COLO829 (cell line): ENCODE results near the gene KPNA1.

Experiments used
- DNase-seq: peaks from one replicate; pipeline ENCODE4 v3.0.0; 2012; ENCODE audit warnings: low spot score

The KPNA1 gene

DNA sequence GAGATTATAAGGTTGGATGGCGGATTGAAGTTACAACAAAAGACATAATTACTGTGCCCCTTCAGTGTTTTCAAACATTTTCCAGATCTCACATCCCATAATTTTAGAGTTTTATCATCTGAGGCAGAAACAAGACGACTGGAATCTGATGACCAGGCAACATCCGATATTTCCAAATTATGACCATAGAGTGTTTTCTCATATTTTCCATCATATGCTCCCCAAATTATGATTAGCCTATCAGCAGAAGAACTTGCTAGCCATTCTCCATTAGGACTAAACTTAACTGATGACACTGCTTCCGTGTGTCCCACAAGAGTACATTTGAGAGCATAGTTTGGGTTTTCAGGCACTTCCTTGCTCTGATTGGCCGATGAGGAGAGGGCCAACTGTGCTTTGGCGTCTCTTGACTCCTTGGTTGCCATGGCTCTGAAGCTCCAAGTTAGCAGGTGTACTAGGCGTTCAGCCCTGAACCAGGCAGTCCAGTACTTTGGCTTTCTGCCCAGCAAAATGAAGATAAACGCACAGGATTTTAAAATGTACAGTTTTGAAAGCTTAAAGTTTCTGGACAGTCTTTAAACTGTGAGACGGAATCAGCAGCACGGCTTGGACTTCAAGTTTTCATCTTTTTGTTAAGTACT is 99.5 kb downstream of the KPNA1 start:
- DNase-seq, result peak; percentile 54

DNA sequence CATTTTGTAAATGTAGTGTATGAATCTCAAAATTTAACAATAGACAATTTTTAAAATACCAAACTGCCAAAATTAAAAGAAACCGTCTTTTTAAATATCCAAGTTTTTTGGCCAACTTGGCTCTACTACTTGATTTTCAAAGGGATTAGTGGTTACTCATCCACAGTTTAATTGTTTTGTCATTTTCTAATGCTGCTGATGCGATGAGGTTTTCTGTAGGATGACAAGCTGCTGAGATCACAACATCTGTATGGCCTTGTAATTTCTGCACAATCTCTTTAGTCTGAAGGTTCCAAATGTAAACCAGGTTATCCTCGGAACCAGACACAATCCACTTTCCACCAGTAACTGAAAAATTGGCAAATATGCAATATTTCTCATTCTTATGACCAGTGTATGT is 100.3 kb downstream of the KPNA1 start:
- no peak for DNase-seq

DNA sequence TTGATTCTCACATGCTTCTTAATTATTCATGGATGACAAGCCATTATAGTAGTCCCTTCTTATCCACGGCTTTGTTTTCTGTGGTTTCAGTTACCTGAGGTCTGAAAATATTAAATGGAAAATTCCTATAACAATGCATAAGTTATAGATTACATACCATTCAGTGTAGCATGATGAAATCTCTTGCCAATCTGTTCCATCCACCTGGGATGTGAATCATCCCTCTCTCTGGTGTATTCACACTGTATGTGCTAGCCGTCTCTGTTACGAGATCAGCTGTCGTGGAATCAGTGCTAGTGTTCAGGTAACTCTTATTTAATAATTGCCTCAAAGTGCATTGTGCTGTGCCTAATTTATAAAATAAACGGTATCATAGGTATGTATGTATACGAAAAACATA is 104.1 kb downstream of the KPNA1 start:
- DNase-seq, result no peak

DNA sequence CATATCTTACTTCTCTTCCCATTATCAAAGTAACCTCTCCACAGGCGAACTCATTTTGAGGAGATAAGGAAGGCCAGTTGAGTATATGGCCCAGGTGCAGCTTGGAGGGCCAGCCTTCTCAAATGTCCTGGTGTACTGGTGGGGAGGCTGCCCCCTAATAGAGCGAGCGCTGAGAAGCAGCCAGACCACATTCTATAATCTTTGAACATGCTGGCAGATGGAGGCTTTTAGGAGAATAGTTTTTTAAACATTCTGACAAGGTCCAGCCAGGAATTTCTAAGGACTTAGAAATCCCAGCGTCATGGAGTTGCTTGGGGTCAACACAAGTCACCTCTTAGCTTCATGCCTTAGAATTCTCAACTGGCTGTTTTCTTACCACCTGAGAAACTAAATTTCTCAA is 104.6 kb downstream of the KPNA1 start:
- DNase-seq, result no peak

DNA sequence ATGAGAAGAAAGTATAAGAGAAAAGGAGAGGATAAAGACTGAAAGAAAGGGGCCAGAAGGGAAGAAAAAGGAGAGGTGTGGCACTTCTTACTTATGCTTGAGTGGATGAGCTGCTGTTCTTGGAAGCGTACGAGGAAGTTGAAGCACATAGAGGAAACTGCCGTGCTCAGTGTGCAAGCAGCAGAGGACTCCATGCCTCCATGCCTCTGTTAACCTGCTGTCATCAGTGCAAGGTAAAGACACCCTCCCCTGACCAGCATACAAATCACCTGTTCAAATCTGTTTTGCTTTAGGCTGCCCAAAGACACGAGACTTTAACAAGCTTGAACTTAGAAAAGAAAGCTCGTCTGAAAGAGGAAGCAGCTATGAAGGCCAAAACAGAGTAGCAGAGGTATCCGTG is 105.3 kb downstream of the KPNA1 start:
- DNase-seq, result no peak

DNA sequence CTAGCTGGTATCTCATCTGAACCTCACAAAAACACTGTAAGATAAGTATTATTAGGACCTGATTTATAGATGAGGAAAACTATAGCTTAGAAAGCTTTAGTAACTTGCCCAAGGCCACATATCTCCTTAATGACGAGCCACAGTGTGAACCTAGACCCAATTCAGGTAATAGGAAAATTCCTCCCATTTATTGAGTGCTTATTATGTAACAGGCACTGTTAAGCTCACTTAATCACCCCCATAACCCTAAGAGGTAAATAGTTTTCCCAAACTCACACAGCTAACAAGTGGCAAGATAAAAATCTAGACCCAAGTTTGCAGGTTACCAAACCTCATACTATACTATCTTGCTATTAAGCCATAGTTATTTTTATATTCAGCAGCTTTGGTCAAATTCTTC is 106.8 kb downstream of the KPNA1 start:
- no peak for DNase-seq

DNA sequence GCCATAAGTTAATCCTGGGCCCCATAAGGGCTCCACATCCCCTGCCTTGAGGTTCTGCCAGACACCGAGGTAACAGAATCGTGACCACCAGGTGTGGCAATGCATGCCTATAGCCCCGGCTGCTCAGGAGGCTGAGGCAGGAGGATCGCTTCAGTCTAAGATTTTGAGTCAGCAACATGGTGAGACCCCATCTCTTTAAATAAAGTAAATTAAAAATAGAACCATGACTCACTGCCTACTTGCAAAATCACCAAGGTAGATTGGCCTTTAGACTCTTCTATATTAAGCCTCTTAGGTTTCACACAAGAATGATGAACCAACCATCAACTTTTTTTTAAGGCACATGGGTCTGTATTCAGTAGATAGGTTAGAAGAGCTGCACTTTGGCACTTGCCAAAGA is 108.5 kb downstream of the KPNA1 start:
- no peak for DNase-seq

DNA sequence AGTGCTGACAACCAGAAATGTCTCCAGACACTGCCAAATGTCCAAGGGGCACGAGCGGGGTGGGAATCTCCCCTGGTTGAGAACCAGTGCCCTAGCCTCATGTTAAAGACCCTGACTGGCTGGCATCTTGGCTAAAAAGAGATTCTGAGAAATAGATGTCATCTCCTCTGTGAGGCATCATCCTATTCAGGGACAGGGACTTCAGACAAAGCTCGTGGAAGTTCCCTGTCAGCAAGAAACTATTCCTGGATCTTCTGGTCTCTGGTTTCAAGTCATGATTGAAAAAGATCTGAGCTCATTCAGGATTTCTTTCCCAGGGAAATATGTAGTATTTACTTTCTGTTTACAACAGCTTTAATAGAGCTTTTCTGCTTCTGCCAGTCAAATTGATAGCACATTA is 109.7 kb downstream of the KPNA1 start:
- no peak for DNase-seq

DNA sequence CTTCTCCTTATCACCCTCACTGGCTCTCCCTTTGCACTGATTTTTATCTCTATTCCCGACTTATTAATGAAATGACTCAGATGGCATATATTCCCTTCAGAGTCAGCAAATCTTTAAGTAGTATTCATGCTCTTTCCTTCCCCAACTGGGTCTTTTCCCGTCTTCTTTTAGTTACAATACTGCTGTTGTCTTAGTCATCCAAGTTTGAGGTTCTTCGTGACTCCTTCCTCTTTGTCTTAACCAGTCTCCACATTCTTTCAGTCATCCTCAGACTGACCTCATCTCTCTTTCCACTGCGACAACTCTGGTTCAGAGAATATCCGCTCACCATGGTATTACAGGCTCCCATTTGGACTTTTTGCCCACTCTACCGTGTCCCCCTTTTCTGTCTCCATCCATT is 111.2 kb downstream of the KPNA1 start:
- DNase-seq, result peak; percentile 89

DNA sequence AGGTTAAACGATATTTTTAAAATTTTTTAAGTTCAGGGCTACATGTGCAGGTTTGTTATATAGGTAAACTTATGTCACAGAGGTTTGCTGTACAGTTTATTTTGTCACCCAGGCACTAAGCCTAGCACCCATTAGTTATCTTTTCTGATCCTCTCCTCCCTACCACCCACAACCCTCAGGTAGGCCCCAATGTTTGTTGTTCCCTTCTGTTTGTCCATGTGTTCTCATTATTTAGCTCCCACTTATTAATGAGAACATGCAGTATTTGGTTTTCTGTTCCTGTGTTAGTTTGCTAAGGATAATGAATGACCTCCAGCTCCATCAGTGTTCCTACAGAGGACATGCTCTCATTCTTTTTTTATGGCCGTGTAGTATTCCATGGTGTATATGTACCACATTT is 115.8 kb downstream of the KPNA1 start:
- no peak for DNase-seq

DNA sequence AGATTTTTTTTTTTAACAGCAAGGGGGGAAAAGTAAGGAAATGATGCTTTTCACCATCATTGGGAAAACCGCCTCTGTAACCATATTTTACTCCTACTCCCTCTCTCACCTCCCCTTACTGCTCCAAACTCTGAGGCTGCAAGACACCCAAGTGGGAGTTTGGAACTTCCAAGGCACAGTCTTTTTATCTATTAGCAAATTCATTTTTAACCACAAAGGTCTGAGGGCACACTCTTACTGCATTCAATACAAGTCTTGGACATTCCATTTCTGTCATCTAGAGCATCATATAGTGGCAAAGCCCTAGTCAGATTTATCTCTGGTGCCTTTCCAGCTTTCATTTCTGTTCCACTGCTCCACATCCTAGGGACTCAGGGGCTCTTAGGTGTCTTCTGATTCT is 117.5 kb downstream of the KPNA1 start:
- no peak for DNase-seq

DNA sequence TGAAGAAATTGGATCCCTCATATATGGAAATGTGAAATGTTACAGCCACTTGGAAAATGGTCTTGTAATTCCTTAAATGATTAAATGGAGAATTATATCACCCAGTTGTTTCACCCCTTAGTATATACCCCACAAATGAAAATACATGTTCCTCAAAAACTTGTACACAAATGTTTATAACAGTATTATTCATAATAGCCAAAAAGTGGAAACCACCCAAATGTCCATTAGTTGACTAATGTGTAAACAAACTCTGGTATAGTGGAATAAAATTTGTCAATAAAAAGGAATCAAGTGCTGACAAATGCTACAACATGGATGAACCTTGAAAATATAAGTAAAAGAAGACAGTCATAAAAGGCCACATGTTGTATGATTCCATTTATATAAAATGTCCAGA is 118.2 kb downstream of the KPNA1 start:
- DNase-seq, result no peak

DNA sequence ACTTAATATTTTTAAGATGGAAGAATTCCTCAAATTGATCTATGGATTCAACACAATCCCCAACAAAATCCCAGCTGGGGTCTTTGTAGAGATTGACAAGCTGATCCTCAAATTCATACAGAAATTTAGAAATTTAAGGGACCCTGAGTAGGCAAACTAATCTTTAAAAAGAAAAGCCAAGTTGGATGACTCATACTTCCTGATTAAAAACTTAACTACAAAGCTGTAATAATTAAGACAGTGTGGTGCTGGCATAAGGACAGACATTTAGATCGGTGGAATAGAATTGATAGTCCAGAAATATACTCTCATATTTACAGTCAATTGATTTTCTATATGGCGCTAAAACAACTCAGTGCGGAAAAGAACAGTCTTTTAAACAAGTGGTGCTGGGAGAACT is 119.2 kb downstream of the KPNA1 start:
- no peak for DNase-seq

DNA sequence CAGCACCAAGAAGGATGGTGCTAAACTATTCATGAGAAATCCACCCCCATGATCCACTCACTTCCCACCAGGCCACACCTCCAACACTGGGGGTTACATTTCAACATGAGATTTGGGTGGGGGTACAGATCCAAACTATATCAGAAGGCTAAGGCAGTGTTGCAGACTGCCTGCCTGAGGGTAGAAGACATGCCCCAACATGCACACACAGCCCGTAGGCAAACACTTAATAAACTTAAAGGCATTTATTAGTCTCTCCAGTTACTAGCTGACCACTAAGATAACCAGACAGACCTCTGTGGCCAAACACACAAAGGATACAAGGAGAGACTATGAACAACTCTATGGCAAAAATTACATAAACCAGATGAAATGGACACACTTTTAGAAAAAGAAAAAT is 120.6 kb downstream of the KPNA1 start:
- no peak for DNase-seq

DNA sequence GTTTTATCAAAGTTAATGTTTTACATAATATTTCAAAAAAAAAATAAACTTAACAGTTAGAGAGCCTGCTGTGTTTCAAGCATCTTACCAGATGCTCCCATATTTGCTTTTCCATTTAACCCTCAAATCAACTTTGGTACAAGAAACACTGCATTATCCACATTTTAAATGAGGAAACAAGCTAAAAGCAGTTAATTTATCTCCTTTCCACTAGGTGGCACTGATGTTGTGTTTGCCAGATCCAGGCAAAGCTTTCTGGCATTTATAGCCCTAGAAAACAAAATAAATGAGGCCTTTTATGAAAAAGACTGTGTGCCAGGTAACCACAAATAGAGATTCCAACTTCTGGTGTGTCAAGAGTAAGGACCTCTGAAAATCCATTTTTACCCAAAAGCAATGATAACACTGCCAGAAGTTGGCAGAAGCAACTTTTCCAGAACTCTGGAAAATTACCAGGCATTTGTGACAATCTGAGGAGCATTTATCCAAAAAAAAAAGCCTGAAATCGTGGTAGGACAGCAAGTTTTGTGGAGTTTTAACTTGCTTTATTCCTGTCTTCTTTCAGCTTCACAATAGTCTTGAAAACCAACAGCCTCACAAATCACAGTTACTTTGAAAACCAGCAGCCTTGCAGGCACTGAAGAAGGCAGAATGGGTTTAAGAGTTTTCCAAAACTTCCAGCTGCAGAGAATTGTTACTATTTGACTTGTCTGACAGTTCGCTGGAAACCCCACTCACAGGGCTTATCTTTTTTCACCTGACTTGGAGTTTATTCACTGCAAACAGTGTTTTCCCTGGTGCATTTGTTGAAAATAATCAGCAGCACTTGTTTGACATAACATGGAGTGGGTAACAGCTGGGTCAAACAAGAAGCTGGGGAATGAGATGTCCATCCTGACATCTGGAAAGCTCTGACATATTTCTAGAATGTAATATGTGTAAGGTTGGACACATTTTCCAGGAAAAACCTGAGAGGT is 121.6 kb downstream of the KPNA1 start:
- DNase-seq, result peak; percentile 84

DNA sequence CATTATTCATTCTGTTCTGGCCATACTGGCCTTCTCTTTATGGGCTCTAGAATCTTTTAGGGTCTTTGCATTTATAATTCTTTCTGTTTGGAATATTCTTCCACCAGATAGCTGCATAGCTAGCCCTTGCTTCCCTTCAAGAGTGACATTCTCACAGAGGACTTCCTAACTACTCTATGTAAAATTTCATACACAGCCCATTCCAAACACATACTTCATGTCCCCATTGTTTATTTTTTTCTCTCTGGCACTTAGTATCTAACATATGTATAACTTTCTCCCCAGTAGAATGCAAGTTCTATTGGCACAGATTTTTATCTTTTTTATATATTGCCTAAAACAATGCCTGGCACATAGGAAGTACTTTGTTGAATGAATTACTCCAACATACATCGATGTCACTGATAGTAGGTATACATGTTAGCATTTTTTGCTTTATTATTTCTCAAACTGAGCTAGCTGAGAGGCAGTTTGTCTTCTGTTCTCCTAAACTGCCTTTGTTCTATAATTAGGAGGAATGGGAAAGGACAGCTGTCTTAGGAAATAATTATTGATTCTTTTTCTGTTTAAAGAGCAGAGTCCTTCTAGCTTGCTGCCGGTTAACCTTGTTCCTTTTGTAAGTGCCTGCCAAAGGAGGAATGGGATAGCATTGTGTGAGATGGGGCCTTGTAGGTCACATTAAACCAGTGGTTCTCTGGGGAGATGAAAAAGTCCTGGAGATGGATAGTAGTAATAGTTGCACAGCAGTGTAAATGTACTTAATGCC is 122.9 kb downstream of the KPNA1 start:
- no peak for DNase-seq

DNA sequence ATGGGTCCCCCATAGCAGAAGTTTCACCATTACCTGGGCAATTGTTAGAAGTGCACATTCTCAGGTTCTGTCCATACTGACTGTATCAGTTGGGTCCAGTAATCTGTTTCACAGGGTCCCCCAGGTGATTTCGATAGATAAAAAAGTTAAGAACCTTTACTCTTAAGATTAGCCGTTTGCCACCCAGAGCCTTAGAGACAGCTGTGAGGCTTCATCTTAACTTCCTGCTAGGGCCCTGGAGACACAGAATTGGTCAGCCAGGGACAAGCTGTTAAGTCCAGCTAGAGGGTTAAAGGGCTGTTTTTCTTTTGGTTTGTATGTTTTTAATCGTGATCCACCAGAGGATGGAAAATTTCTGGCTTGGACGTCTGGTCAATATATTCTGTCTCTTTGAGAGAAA is 124.1 kb downstream of the KPNA1 start:
- no peak for DNase-seq

DNA sequence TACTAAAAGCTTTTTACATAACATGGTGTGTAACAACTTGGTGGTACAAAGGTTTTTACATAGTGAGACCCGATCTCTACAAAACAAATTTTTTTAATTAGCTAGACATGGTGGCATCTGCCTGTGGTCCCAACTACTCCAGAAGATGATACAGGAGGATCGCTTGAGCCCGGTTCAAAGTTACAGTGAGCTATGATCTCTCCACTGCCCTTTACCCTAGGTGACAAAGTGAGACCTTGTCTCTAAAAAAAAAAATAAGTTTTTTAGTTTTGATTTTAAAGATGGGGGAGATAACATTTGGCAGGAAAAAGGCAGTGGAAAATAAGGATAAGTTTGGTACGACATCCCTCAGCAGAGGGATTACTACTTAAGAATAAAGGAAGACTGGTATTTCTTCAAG is 124.8 kb downstream of the KPNA1 start:
- no peak for DNase-seq

DNA sequence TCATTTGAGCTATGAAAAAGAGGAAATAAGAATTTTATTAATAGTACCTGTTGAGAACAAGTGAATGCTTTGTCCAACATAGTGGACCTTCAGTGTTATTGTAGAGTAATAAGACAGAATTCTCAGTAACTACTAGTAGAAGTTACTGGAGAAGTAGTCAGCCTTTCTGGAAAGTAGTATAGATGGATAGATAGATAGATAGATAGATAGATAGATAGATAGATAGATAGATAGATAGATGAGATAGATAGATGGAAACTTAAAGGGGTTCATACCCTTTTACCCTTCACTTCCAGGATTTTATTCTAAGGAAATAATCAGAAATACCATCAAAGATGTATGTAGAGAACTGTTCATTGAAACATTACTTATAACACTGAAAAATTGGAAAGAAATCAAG is 125.5 kb downstream of the KPNA1 start:
- DNase-seq, result no peak

DNA sequence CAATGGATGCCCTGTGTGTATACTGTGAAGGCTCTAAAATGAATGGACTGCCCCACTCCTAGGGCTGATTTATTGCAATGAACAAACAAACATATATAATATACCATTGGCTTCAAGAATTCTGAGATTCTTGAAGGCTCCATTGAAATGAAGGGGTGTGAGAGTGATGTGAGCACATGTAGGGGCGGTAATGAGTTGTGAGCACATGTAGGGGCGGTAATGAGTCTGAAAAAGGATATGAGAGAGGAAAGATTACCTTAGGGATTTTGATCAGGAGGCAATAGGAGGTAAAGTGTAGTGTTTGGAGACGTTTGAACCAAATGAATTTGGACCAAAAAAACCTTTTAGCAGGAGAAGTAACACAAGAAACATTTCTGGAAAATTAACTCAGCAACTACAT is 127.0 kb downstream of the KPNA1 start:
- DNase-seq, result no peak

DNA sequence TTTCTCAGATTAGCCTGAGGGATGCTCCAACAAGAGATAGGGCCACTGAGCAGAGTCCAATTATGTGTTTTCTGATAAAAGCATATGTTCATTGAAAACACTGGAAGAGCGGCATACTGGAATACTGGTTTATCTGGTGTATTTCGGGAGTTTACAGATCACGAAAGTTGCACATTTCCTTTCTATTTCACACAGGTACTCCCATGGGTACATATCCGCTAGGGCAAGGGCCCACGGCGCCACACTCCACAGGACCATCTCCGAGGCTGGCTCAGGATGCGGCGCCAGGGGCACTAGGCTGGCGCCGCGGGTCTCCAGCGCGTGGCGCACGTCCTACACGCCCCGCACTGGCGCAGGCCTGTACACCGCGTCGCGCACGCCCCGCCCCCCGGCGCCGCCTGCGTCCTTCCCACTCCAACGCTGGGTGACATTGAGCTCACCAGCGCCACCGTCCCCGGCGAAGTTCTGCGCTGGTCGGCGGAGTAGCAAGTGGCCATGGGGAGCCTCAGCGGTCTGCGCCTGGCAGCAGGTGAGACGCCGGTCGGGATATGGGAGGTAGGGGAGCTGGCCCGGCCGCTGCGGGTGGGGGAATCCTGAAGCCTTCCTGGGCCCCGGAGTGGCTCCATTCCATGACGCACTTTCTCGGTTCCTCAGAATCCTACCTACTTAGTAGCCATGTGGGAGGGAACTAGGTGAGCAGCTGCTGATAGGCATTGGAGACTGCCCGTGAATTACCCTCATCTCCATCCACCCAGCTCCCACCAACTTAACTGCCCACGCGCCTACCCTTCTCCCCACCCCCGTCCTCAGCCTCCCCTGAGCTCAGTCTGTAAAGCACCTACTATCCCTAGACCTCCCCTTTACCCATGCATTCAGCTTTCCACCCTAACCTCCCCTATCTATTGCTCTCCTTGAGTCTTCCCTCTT is 130.7 kb downstream of the KPNA1 start, which contains the start of gene FAM162A:
FAM162A (plus strand) TSS at position 412 of the 927 bp plus-strand sequence; CDS start at position 496, 84 bp downstream.
- peak; percentile 96 for DNase-seq
